Epithelial cell of esophagus (primary cell): ENCODE measurements around the gene ESYT2.

ENCODE experiments used
- DNase-seq: peaks from one replicate; pipeline ENCODE4 v3.0.0; 2010; ENCODE audit warnings: low read depth
- H3K4me3 ChIP-seq: 2 replicates; pipeline ENCODE4 v1.5.1; 2011; ENCODE audit warnings: mild to moderate bottlenecking, low read length, control low read depth
- TF ChIP-seq, protein P1 (sequence below): IDR thresholded peaks from 2 replicates; pipeline ENCODE4 v1.5.1; 2011; ENCODE audit warnings: low read depth, mild to moderate bottlenecking, low read length, control low read depth, inconsistent platforms; ENCODE audit not compliant: insufficient read depth; ENCODE audit errors: missing control alignments

ESYT2 gene

DNA sequence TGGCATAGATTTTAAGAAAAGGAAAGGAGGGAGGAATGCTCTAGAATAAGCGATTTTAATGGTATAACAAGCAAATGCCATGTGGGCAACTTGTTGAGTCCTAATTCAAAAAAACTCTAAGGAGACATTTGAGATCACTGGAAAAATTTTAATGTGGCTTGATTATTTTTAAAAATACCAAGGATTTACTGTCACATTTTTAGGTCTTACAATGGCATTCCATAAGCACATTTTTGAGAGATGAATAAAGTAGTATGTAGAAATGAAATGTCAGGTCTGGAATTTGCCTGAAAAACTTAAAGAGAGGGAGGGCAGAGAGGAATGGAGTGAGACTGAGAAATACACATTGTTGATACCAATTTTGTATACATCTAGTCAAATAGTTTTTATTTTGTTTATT is 145.0 kb downstream of the ESYT2 start:
- TF ChIP-seq, protein P1, sequence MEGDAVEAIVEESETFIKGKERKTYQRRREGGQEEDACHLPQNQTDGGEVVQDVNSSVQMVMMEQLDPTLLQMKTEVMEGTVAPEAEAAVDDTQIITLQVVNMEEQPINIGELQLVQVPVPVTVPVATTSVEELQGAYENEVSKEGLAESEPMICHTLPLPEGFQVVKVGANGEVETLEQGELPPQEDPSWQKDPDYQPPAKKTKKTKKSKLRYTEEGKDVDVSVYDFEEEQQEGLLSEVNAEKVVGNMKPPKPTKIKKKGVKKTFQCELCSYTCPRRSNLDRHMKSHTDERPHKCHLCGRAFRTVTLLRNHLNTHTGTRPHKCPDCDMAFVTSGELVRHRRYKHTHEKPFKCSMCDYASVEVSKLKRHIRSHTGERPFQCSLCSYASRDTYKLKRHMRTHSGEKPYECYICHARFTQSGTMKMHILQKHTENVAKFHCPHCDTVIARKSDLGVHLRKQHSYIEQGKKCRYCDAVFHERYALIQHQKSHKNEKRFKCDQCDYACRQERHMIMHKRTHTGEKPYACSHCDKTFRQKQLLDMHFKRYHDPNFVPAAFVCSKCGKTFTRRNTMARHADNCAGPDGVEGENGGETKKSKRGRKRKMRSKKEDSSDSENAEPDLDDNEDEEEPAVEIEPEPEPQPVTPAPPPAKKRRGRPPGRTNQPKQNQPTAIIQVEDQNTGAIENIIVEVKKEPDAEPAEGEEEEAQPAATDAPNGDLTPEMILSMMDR = no peak
- DNase-seq = no peak
- no peak overlapping the region for H3K4me3 ChIP-seq

- TF ChIP-seq, protein P1 = no peak
- no peak overlapping the region for H3K4me3 ChIP-seq
- DNase-seq = no peak
These were observed 145.8 kb downstream of the ESYT2 start for GRCh38 chr7:158683541-158683940.

GRCh38 chr7:158682456-158682855 is 146.9 kb downstream of the ESYT2 start:
- no peak for DNase-seq
- no peak overlapping the region for H3K4me3 ChIP-seq
- TF ChIP-seq, protein P1 = no peak
